Motor neuron (in vitro differentiated cells): ENCODE results near the gene MFAP4. TPM values are rescaled to one million over a fixed set of nuclear protein-coding genes. Genes with fewer than 3 reads are reported as not detected.
A peak's percentile ranks its signal among the peaks of the same experiment; 100 is the strongest.

ENCODE experiments used
- ATAC-seq, 8 experiments: fragments of 200-7000 bp; cut with Tn5 transposase; replicated peaks in 6 of 8; 2 replicates each; pipeline ENCODE4 v1.8.0; 2021; ENCODE audit warnings: mild to moderate bottlenecking in 8 of 8, moderate library complexity in 8 of 8
- H3K27ac ChIP-seq, 2 donors: fragments of 250-450 bp; sonication (Bioruptor Pico); 2 replicates each; pipeline ENCODE4 v1.9.0; 2021; ENCODE audit warnings: antibody characterized with exemption in 2 of 2, mild to moderate bottlenecking in 2 of 2, moderate library complexity in 1 of 2
- H3K4me1 ChIP-seq, 2 donors: fragments of 250-450 bp; sonication (Bioruptor Pico); replicated peaks in 1 of 2; 2 replicates each; pipeline ENCODE4 v1.6.1; 2021; ENCODE audit warnings: antibody characterized with exemption in 2 of 2, mild to moderate bottlenecking in 2 of 2, moderate library complexity in 1 of 2
- H3K4me3 ChIP-seq, 5 donors: fragments of 250-450 bp; sonication (Bioruptor Pico); 2 replicates each; pipeline ENCODE4 v1.9.0; 2021; ENCODE audit warnings: antibody characterized with exemption in 5 of 5, mild to moderate bottlenecking in 5 of 5, moderate library complexity in 4 of 5
- WGBS, 10 experiments: fragments of 450-650 bp; shearing (Covaris generic); methylation state at CpG; one replicate each; pipeline ENCODE4 v1.0.0; 2022; 5-methylcytosine and 5-hydroxymethylcytosine counted together
- in situ Hi-C, 9 experiments: fragments of 400-800 bp; cut with MboI; loops; one replicate each; pipeline ENCODE4 v1.15.0; 2021; ENCODE audit warnings: low sequenced_read_pairs in 9 of 9, low pct_unique_long_range_greater_than_20kb in 2 of 9; ENCODE audit not compliant: unreplicated experiment in 9 of 9
- total RNA-seq, 8 experiments: library from RNA; unstranded; fragments of 300-600 nt; gene quantifications; 2 replicates each; pipeline versions ENCODE4 v1.2.3 to v1.2.4, GENCODE V29; 2022

Gene MFAP4
- 100 to 1,000 TPM in 1 of 8 experiments, 10 to 100 TPM in 2, 1 to 10 TPM in 5; 3.2 to 186 (median 7.0) TPM for total RNA-seq

- no CpG with 5 or more reads among the region's 22 CpGs for WGBS, 10 experiments
- in situ Hi-C loops, result no loop called here
- H3K4me3 ChIP-seq, result peak within 1 kb of the TSS in 3 of 5 donors; percentile 15 to 27 (median 18)
- H3K4me1 ChIP-seq, result peaks cover 34 to 42% of the 10 kb centered on the region in 2 donors
- peak within 1 kb of the TSS; percentile 75 to 87 for H3K27ac ChIP-seq
- peak; percentile 2 to 83 (median 77) for ATAC-seq
These were observed at the start of gene MFAP4 for GRCh38 chr17:19386974-19387920. Gene MFAP4 (minus strand): TSS chr17:19387190. CDS start chr17:19387155, 35 bp downstream.

- Histone ChIP-seq H3K27ac (no peak overlapping the region), H3K4me3 (no peak overlapping the region), H3K4me1 (peaks cover 13 to 28% of the 10 kb centered on the region in 2 donors)
- in situ Hi-C loops, result loop anchor here in 2 of 9 experiments (10.0 to 25.0 kb wide), 2 partner anchors 69 to 172 kb away; partner anchors contain the start of gene B9D1 (in 1 of the 2)
- ATAC-seq, result no peak
- 14 to 83% (median 67%) methylated on average over 1 to 2 of the region's 2 CpGs; no CpG with 5 or more reads in 5 of the 10 experiments for WGBS, 10 experiments
These were observed 46.8 kb upstream of the MFAP4 start for GRCh38 chr17:19433727-19434340.

GRCh38 chr17:19433255-19433654 lies 46.3 kb upstream of the MFAP4 start:
- ATAC-seq, result no peak
- no peak overlapping the region for H3K27ac ChIP-seq
- WGBS, 10 experiments, result 0 to 87% (median 48%) methylated on average over 1 to 5 of the region's 5 CpGs; no CpG with 5 or more reads in 4 of the 10 experiments
- no peak overlapping the region for H3K4me3 ChIP-seq
- peaks cover 13 to 28% of the 10 kb centered on the region in 2 donors for H3K4me1 ChIP-seq
- in situ Hi-C loops, result loop anchor here in 2 of 9 experiments (10.0 to 25.0 kb wide), 2 partner anchors 68 to 171 kb away; partner anchors contain the start of gene B9D1 (in 1 of the 2)

GRCh38 chr17:19431691-19432090 lies 44.7 kb upstream of the MFAP4 start:
- ATAC-seq, result no peak
- H3K27ac ChIP-seq, result no peak overlapping the region
- in situ Hi-C loops, result loop anchor here in 2 of 9 experiments (10.0 to 25.0 kb wide), 2 partner anchors 67 to 169 kb away; partner anchors contain the start of gene B9D1 (in 1 of the 2)

GRCh38 chr17:19426631-19427030 lies 39.6 kb upstream of the MFAP4 start:
- WGBS, 10 experiments, result 83 to 100% (median 98%) methylated on average over 1 to 5 of the region's 5 CpGs; no CpG with 5 or more reads in 2 of the 10 experiments
- Histone ChIP-seq H3K4me3 (no peak overlapping the region), H3K4me1 (peaks cover 2% of the 10 kb centered on the region in 2 donors), H3K27ac (no peak overlapping the region)
- in situ Hi-C loops, result loop anchor here in 1 of 9 experiments (25.0 kb wide), 1 partner anchor 164 kb away; no protein-coding TSS in a partner anchor
- ATAC-seq, result no peak

More at GRCh38 chr17:19431691-19432090, 44.7 kb upstream of the MFAP4 start:
- Histone ChIP-seq H3K4me3 (no peak overlapping the region), H3K4me1 (peaks cover 13 to 28% of the 10 kb centered on the region in 2 donors)
- 8 to 82% (median 46%) methylated on average over 2 to 3 of the region's 3 CpGs; no CpG with 5 or more reads in 6 of the 10 experiments for WGBS, 10 experiments

- Histone ChIP-seq H3K4me1 (no peaks in the 10 kb centered on the region), H3K27ac (no peak overlapping the region), H3K4me3 (no peak overlapping the region)
- in situ Hi-C loops, result loop anchor here in 1 of 9 experiments (25.0 kb wide), 1 partner anchor 163 kb away; no protein-coding TSS in a partner anchor
- ATAC-seq, result no peak
- WGBS, 10 experiments, result 21 to 78% (median 54%) methylated on average over 4 to 8 of the region's 8 CpGs; no CpG with 5 or more reads in 1 of the 10 experiments
These were observed 38.2 kb upstream of the MFAP4 start for GRCh38 chr17:19424934-19425868.

GRCh38 chr17:19421926-19422325 lies 34.9 kb upstream of the MFAP4 start:
- Histone ChIP-seq H3K4me3 (no peak overlapping the region), H3K4me1 (no peaks in the 10 kb centered on the region), H3K27ac (no peak overlapping the region)
- in situ Hi-C loops, result no loop called here
- ATAC-seq, result no peak
- 31 to 100% (median 83%) methylated on average over 1 to 6 of the region's 6 CpGs; no CpG with 5 or more reads in 2 of the 10 experiments for WGBS, 10 experiments

- H3K4me1 ChIP-seq, result no peaks in the 10 kb centered on the region
- 10 to 100% (median 80%) methylated on average over 1 to 4 of the region's 4 CpGs; no CpG with 5 or more reads in 1 of the 10 experiments for WGBS, 10 experiments
- in situ Hi-C loops, result no loop called here
- no peak overlapping the region for H3K4me3 ChIP-seq
- peak in 2 of 8 experiments; percentile 47 to 65 for ATAC-seq
- no peak overlapping the region for H3K27ac ChIP-seq
These were observed 34.2 kb upstream of the MFAP4 start for GRCh38 chr17:19421219-19421618.

GRCh38 chr17:19418251-19418992 lies 31.4 kb upstream of the MFAP4 start:
- Histone ChIP-seq H3K4me3 (no peak overlapping the region), H3K27ac (no peak overlapping the region), H3K4me1 (no peaks in the 10 kb centered on the region)
- in situ Hi-C loops, result no loop called here
- WGBS, 10 experiments, result 0 to 88% (median 66%) methylated on average over 1 to 5 of the region's 7 CpGs; no CpG with 5 or more reads in 2 of the 10 experiments
- no peak for ATAC-seq

GRCh38 chr17:19417611-19418010 lies 30.6 kb upstream of the MFAP4 start:
- H3K4me1 ChIP-seq, result no peaks in the 10 kb centered on the region
- no peak overlapping the region for H3K27ac ChIP-seq
- no peak overlapping the region for H3K4me3 ChIP-seq
- WGBS, 10 experiments, result 13 to 84% (median 80%) methylated on average over 1 to 3 of the region's 3 CpGs; no CpG with 5 or more reads in 4 of the 10 experiments
- in situ Hi-C loops, result no loop called here
- ATAC-seq, result no peak
